Measurements from ENCODE around the gene C4orf54. TPM values are rescaled to one million over a fixed set of nuclear protein-coding genes. Genes with fewer than 3 reads are reported as not detected.

C4orf54 gene
- 0.19 TPM for polyA plus RNA-seq (2013, experiment 1 of 2; ENCODE audit: insufficient read length)
- 0.20 TPM for polyA plus RNA-seq (2013, experiment 2 of 2; ENCODE audit: insufficient read length)

DNA sequence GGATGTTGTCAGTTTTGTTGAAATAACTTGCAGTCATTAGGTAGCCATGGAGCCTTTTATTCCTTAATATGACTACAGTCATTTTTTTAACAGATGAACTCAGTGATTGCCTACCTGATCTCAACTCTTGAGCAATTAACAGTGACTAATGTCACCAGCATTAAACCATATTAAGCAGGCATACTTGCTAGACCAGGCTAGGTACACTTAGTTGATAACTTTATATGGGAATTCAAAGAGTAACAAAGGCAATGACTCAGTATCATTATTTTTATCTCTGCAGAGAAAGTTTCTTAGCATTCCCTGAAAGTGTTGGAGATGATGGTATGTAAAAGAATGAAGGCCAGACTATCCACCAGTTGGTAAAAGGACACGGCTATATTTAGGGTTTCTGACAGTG is at the start of gene C4orf54:
Gene C4orf54, minus strand, starts transcription at position 31 of the 400 bp plus-strand sequence. CDS start 3,180 bp downstream, outside the sequence.
- DNase-seq: no peak

DNA sequence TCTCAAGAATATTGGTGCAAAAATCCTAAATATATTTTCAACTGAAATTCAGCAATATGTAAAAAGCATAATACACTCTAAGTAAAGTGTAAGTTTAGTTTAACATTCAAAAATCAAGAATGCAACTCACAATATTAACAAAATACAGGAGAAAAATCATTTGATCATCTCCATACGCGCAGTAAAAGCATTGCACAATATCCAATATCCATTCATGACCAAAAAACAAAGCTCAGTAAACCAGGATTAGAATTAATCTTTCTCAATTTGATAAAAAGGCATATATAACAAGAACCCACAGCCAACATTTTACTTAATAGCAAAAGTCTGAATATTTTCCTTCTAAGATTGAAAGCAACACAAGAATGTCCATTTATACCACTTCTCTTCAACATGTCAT is 48.3 kb upstream of the C4orf54 start:
- DNase-seq: no peak

DNA sequence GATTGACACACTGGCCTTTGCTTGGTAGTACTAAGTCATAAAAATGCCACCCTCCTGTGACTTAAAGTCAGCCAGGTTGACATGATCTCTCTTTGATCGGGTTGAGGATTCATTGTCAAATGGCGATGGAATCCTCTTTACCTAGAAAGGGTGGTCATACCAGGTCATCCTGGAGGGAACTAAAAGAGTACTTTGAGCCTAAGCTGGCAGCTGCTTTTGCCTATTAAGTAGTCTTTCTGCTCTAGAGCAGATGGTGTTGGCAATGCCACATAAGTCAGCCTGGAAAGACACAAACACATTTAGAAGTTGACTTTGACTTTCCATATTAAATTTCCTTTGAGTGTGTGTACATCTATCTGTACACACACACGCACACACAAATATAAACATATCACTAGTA is 39.2 kb upstream of the C4orf54 start:
- no peak for DNase-seq

DNA sequence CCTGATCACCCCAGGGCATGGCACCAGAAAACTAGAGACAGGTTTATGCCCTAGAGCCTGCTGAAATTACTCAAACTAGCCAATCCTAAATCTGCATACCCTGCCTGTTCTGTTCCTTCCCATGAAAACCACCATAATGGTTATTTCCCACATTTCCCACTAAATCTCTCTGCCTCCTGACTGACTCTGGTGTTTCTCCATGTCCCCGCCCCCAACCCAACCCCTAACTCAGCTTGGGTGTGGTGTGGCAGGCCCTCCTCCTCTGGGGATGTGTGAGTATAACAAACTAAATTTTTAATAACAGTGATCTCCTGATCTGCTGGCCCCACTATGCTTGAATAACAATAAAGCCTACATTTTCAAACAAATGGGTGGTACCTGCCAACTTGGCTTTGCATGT is 35.5 kb upstream of the C4orf54 start:
- DNase-seq: no peak

GRCh38 chr4:99690990-99691389 is 33.4 kb upstream of the C4orf54 start:
- DNase-seq: no peak

DNA sequence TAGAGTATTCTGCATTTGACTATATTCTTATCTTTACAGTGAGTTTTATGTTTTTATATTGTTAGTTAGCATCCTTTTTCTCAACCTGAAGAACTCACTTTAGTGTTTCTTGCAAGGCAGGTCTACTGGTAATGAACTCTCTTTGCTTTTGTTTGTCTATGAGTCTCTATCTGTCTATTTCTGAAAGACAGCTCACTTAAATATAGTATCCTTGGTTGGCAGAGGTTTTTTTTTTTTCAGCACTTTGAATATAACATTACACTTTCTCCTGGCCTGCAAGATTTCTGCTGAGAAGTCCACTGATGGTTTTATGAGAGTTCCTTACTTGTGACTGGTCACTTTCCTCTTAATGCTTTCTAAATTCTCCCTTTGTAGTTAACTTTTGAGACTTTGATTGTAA is 32.8 kb upstream of the C4orf54 start:
- DNase-seq: no peak

- no peak for DNase-seq
These were observed 29.5 kb upstream of the C4orf54 start for GRCh38 chr4:99687120-99687519.

GRCh38 chr4:99685234-99685633 is 27.6 kb upstream of the C4orf54 start:
- no peak for DNase-seq

GRCh38 chr4:99683895-99684294 is 26.3 kb upstream of the C4orf54 start:
- DNase-seq: no peak

- no peak for DNase-seq
These were observed 22.3 kb upstream of the C4orf54 start for GRCh38 chr4:99679976-99680375.

DNA sequence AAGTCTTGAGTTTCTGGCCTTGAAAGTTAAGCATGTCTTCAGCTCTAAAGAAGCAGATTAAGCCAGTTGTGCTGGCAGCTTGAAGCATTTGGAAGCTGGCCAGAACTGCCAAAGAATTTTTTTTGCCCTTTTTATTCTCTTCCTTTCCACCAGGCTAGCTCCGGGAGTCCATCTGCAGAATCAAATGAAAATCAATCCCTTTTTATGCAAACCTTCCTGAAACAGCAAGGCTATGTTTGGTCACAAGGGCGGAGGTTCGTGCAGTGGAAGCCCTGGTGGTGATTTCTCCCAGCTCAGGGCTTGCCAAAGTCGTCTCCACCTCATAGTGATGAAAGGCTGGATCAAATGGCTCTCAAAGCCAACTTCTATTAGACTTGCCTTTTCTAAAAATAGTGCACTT is 21.6 kb upstream of the C4orf54 start:
- DNase-seq: no peak

- DNase-seq: no peak
These were observed 19.5 kb upstream of the C4orf54 start for GRCh38 chr4:99677161-99677560.

- no peak for DNase-seq
These were observed 12.9 kb upstream of the C4orf54 start for GRCh38 chr4:99670409-99671073.

DNA sequence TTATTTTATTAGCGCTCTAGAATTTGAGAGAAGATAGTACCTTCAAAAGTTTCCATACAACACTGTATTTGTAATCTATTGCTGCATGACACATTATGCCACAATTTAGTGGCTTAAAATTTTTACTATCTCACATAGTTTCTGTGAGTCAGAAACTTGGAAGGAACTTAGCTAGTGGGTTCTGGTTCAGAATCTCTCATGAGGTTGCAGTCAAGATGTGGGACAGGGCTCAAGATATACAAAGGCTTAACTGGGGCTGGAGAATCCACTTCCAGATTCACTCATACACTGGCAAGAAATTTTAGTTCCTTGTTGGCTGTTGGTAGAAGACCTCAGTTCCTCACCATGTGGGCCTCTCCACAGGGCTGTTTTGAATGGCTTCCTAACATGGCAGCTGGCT is 11.5 kb upstream of the C4orf54 start:
- no peak for DNase-seq

DNA sequence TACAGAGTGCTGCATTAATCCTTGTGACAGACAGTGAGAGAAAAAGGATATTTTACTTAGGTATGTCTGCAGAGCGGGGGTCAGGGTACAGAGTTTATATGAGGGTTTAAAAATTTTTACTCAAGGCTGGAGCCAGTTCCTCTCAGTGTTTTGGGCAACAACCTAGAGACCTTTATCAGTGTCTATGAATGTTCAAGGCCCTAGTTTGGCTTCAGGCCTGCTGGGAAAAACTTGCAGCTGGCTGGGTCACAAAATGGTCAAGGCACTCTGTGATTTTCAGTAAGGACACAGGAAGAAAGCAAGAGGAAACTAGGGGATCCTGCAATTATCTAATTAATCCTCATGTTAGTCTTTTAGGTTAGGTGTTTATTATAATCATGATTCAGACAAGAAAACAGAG is 10.8 kb upstream of the C4orf54 start:
- DNase-seq: no peak

GRCh38 chr4:99665983-99666382 is 8.4 kb upstream of the C4orf54 start:
- DNase-seq: no peak

GRCh38 chr4:99664716-99665115 is 7.1 kb upstream of the C4orf54 start:
- DNase-seq: no peak

DNA sequence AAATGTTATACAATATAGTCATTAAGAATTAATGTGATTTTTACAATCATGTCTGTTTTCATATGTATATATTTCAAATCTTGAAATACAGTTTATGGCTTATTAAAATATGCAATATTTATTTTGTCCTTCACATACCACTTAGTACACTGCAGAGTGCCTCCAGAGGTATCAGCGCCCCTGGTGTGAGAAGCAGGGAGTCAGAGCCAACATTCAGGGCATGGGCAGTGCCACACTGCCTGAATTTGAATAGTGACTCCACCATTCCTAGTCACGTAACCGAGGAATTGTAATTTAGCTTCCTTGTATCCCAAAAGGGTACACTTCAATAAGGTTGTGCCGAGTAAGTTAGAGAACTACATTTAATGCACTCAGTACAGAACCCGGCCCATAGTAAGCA is 4.3 kb upstream of the C4orf54 start:
- DNase-seq: no peak

GRCh38 chr4:99658666-99659065 is 1.0 kb upstream of the C4orf54 start:
- no peak for DNase-seq

GRCh38 chr4:99655308-99656081 is 2.1 kb downstream of the C4orf54 start:
- DNase-seq: no peak

- no peak for DNase-seq
These were observed 3.3 kb downstream of the C4orf54 start for GRCh38 chr4:99654361-99654761.

- no peak for DNase-seq
These were observed 3.7 kb downstream of the C4orf54 start for GRCh38 chr4:99653916-99654315.

- no peak for DNase-seq
These were observed 4.8 kb downstream of the C4orf54 start for GRCh38 chr4:99652596-99653436.

Measured in fibroblast of skin of abdomen (primary cell).